ENCODE results near the gene RAC3. TPM values are rescaled to one million over a fixed set of nuclear protein-coding genes. Genes with fewer than 3 reads are reported as not detected.

The RAC3 gene
- total RNA-seq, 1 donor from 2014 or later, result 8.9 TPM

DNA sequence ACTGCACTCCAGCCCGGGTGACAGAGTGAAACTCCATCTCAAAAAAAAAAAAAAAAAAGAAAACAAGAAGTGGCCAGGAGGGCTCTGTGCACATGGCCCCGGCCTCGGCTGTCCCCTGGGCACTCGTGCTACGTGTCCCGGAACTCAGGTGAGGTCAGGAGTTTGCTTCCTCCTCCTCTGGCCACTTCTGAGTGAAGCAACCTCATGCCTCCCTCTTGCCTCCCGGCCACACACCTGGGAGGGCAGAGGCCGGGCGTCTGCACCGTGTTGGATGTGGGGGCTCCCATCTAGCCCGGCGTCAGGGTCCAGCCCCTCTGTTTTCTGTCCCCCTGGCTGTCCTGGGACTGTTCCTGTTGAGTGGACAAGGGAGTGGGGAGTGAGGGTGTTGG, 31.9 kb upstream of the RAC3 start:
- DNase-seq (ENCODE audit: low spot score), result no peak

DNA sequence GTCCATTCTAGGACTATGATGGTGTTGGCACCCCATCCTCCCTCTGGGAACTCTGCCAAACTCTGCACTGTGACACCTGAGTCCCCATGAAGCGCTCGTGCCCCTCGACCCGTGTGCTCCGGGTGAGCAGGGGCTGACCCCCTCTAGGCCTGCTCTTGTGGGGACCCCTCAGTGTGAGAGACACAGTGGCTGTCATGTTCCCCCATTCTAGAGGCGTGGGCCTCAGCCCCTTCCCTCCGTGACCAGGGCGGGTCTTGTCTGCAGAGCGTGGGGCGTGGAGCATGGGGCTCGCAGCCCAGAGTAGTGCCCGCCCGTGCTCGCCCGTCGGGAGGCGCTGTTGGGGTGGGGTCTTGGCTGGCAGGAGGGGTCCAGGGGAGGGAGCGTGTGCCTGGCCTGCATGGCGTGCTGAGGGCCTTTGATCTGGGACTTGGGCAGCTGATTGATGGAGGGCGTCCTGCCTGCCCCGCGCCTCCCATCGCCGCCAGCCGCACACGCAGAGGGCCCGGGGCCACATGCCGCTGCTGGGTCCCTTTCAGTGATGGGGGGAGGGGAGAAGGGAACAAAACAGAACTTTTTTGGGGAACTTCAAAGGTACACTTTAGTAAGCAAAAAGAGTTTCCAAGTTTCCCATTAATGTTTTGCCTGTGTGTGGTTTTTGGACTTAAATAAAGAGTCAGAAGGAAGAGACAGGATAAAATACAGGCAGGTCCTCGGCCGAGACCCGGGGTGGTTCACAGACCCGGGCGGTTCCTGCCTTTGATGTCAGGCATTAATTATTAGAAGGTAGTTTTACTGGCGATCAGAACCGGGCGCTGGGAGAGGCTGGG, 31.3 kb upstream of the RAC3 start:
- DNase-seq (ENCODE audit: low spot score), result no peak

DNA sequence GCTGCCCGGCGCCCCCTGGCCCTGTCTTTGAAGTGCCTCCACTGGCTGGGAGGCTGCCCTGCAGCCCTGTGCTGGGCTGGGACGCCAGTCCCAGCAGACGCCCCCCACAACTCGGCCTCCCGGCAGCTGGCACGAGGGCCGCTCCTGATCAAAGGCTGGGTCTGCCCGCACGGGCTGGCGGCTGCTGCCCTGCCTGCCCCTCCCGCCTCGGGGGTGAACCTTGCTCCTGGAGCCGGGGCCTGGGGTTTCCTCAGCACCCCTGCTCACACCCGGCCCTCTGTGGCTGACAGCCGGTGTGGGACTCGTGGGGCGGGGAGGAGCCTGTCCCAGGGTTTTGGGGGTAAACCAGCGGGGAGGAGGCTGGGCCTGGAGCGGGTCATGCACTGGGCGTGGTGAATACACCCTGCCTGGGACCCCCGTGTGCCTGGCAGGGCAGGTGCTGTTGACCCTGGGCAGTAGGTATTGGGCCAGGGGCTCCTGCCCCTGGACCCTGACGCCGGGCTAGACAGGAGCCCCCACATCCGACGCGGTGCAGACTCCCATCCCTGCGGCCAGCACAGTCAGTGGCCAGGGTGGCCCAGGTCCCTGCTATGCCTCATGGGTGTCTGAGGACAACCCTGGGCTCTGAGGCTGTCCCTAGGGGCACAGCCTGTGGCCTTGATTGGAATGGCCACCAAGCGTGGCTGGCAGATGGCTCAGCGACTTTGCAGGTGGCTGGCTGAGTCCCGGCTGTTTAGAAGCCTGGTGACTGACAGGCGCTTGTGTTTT, 30.5 kb upstream of the RAC3 start:
- no peak for DNase-seq (ENCODE audit: low spot score)

DNA sequence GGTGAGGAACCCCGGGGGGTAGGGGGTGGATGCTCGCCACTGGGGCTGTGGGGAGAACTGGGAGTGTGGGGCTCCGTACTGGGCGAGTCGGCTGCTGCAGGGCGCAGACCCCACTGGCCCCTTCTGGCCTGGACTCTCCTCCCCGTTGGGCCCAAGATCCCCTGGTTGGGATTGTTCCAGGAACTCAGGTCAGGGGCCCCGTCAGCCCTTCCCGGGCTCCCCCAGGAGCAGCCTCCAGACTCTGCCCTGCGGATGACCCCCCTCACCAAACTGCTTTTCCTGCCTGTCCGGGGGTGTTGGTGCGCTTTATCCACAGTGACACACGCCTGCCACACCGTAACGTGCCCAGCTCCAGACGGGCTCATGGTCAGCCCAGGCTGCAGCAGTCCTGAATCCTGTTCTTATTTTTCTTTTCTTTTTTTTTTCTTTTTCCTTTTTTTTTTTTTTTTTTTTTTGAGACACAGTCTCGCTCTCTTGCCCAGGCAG, 29.9 kb upstream of the RAC3 start:
- DNase-seq (ENCODE audit: low spot score), result no peak

- DNase-seq (ENCODE audit: low spot score), result peak; percentile 44
Observed at GRCh38 chr17:82003411-82004381, 27.8 kb upstream of the RAC3 start.

GRCh38 chr17:82004517-82005455, 26.7 kb upstream of the RAC3 start:
- DNase-seq (ENCODE audit: low spot score), result no peak

DNA sequence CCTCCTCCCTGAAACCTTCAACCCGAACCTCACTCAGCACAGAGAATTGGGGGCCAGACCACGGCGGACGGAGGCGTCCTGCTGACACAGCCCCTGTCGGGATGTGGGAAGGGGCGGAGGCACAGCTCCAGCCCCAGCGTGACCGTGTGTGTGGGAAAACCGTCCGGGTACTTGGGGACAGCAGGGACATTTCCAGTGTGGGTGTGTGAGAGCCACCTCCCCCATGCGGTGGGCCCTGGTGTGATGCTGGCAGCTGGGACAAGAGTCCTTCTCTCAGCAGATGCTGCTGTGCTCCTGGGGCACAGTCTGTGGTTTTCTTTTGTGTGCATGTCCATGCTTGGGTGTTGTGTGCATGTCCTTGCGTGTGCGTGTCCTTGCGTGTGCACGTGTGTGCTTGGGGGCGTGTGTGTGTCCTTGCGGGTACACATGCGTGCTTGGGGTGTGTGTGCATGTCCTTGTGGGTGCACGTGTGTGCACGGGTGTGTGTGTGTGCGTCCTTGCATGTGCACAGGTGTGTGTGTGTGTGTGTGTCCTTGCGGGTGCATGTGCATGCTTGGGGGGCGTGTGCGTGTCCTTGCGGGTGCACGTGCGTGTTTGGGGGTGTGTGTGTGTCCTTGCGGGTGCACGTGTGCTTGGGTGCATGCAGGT, 25.7 kb upstream of the RAC3 start:
- no peak for DNase-seq (ENCODE audit: low spot score)

DNA sequence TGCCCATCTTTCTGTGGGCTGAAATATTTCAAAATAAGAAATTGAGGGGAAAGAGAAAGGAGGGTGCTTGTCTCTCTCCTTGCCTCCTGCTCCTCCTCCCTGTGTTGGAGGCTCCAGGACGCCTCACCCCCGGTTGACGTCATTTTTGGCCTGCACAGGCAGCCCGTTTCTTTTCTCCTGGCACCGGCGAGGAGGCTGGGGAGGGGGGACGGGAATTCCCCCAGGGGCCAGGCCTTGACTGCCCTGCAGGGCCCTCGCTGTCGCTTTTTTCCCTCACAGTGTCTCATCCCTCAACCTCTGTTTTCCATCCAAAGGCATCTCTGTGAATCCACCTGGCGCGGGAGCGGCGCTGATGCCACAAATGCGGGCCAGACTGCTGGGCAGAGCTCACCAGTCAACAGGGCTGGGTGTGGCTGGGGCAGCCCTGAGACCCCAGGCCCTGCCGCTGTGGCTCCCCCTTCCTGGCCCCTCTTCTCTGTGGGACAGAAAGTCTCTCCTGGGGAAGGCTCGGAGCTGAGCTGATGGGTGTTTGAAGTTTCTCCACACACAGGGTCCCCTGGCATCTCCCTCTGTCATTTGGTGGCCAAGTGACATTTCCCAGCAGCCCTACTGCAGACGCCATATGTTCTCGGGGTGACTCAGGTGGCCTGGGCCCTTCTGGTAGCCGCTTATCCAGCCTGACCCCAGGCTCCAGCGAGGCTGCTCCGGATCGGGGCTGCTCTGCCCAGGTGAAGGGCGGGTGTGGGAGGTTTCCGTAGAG, 24.8 kb upstream of the RAC3 start:
- no peak for DNase-seq (ENCODE audit: low spot score)

DNA sequence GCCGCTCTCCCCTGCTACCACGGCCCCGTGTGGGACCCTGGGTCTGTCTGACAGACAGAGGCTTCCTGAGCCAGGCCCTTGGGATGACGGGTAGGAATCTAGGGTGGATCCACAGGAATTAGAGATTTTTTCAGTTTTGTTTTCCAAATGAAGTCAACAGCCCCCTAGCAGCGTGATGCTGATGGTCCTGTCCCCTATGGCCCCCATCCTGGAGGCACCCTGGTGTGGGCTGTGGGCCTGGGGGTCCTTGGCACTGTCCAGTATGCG, 24.3 kb upstream of the RAC3 start:
- no peak for DNase-seq (ENCODE audit: low spot score)

DNA sequence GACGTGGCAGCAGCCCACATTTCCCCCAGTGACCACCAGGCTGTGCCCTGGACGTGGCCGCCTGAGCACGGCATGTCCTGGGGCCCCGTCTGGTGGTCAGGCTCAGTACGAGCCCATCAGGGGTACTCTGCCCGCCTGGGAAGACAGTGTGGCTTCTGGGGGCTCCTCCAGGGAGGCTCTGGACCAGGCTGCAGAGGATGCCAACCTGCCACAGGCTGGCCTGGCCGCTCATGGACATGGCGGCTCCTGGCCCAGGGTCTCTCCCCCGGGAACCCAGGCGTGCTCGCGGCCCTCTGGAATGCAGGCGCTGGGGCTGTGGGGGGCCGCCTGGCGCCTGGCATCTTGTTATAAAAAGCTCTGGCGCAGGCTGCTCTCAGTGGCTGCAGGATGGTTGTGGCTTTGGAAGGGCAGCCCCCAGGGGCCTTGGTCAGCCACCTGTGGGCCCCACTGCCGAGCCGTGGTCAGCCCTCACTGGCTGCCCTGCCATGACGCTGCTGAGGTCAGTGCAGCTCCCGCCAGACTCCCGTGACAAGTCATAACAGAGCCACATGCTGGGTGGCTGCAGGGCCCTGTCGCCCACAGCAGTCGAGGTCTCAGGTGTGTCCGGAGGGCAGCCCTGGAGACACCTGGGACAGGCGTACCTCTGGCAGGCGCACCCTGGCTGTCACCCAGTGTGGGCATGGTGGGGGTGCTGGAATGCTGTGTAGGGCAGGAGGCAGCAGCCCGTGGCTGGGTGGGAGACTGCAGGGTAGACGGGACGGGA, 23.8 kb upstream of the RAC3 start:
- no peak for DNase-seq (ENCODE audit: low spot score)

- no peak for DNase-seq (ENCODE audit: low spot score)
Observed at GRCh38 chr17:82008258-82008940, 23.1 kb upstream of the RAC3 start.

DNA sequence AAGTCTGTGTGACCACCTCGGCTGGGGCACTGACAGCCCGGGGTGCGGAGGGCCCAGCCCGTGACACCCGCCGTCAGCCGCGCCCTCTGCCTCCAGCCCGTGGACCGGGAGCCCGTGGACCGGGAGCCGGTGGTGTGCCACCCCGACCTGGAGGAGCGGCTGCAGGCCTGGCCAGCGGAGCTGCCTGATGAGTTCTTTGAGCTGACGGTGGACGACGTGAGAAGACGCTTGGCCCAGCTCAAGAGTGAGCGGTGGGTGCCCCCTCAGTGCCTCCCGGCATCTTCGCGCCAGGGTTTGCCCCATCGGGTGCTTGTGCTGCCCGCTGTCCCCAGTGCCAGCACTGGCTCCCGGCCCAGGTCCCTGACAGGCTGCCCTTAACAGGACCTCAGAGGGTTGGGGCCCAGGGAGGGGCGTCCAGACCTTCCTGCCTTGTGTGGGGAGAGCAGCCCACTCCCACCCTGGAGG, 22.5 kb upstream of the RAC3 start:
- DNase-seq (ENCODE audit: low spot score), result no peak

DNA sequence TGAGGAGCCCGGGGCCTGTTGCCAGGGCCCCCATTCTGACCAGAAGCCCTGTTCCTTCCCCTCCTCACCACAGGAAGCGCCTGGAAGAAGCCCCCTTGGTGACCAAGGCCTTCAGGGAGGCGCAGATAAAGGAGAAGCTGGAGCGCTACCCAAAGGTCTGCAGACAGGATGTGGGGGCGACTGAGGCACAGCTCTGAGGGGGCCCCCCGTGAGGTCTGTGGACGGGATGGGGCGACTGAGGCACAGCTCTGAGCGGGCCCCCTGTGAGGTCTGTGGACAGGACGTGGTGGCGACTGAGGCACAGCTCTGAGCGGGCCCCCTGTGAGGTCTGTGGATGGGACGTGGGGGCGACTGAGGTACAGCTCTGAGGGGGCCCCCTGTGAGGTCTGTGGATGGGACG, 22.1 kb upstream of the RAC3 start:
- no peak for DNase-seq (ENCODE audit: low spot score)

GRCh38 chr17:82010575-82011525, 20.6 kb upstream of the RAC3 start:
- DNase-seq (ENCODE audit: low spot score), result no peak

DNA sequence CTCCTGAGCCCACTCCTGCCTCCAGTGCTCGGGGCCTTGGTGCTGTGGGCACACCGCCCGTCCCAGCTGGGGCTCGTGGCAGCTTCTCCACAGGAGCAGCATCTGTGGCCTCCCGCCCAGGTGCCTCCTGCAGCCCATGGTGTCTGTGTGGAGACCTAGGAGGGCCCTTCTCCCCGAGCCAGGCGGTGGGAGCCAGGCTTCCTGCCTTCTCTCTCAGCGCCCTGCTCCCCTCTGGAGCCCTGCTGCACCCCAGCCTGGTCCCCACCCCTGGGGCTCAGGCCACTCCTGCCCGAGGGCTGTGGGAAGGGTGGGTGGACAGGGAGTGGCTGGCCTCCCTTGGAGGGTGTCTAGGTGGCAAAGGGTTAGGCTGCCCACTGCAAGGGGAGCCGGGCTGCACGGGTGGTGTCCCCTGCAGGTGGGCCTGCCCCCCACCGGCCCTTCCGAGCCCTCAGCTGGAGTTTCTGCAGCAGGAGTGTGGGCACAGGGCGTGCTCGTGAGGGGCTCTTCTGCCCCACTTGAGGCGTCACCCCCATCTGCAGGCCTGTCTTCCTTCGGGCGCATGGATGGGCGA, 19.8 kb upstream of the RAC3 start:
- no peak for DNase-seq (ENCODE audit: low spot score)

- no peak for DNase-seq (ENCODE audit: low spot score)
Observed at GRCh38 chr17:82012261-82012639, 19.2 kb upstream of the RAC3 start.

All from mucosa of gallbladder (tissue), 1 donor.